Skeletal muscle satellite cell (primary cell): ENCODE results near the gene HSPA5.
"Not testable (repeated sequence)": the region's sequence is repeated elsewhere in the genome, so short reads cannot be mapped to it uniquely, and the experiment has no call there.

Experiments
- H3K27me3 ChIP-seq: 2 replicates; pipeline ENCODE4 v1.7.0; 2013; ENCODE audit warnings: low read length; ENCODE audit not compliant: control insufficient read depth, insufficient read depth
- H3K36me3 ChIP-seq: 2 replicates; pipeline ENCODE4 v1.7.0; 2013; ENCODE audit warnings: mild to moderate bottlenecking, control low read depth, low read length; ENCODE audit not compliant: insufficient read depth
- H3K4me1 ChIP-seq: 2 replicates; pipeline ENCODE4 v1.7.0; 2013; ENCODE audit warnings: low read length; ENCODE audit not compliant: control insufficient read depth, insufficient read depth
- H3K4me2 ChIP-seq: 2 replicates; pipeline ENCODE4 v1.7.0; 2013; ENCODE audit warnings: mild to moderate bottlenecking, low read length
- H3K4me3 ChIP-seq: 2 replicates; pipeline ENCODE4 v1.7.0; 2013; ENCODE audit warnings: low read length
- H3K9ac ChIP-seq: 2 replicates; pipeline ENCODE4 v1.7.0; 2013; ENCODE audit warnings: mild to moderate bottlenecking, low read depth, low read length, moderate library complexity
- H3K9me3 ChIP-seq: replicated peaks from 2 replicates; pipeline ENCODE4 v1.7.0; 2013; ENCODE audit warnings: mild to moderate bottlenecking, control low read depth, low read length

HSPA5 gene

DNA sequence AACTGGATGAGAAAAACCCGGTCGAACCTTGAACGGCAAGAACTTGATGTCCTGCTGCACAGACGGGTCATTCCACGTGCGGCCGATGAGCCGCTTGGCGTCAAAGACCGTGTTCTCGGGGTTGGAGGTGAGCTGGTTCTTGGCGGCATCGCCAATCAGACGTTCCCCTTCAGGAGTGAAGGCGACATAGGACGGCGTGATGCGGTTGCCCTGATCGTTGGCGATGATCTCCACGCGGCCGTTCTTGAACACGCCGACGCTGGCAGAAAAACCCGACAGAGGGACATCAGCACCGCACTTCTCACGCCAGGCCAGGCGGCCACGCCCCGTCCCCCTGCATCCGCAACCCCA, 519 bp downstream of the HSPA5 start:
- no peaks in the 10 kb centered on the region for H3K9me3 ChIP-seq
- peak overlapping the region; percentile 94 for H3K4me3 ChIP-seq
- peak overlapping the region; percentile 81 for H3K4me2 ChIP-seq
- H3K4me1 ChIP-seq: peaks cover 53% of the 10 kb centered on the region
- peaks cover 51% of the 10 kb centered on the region for H3K36me3 ChIP-seq
- no peaks in the 10 kb centered on the region for H3K27me3 ChIP-seq
- H3K9ac ChIP-seq: peak overlapping the region; percentile 95

DNA sequence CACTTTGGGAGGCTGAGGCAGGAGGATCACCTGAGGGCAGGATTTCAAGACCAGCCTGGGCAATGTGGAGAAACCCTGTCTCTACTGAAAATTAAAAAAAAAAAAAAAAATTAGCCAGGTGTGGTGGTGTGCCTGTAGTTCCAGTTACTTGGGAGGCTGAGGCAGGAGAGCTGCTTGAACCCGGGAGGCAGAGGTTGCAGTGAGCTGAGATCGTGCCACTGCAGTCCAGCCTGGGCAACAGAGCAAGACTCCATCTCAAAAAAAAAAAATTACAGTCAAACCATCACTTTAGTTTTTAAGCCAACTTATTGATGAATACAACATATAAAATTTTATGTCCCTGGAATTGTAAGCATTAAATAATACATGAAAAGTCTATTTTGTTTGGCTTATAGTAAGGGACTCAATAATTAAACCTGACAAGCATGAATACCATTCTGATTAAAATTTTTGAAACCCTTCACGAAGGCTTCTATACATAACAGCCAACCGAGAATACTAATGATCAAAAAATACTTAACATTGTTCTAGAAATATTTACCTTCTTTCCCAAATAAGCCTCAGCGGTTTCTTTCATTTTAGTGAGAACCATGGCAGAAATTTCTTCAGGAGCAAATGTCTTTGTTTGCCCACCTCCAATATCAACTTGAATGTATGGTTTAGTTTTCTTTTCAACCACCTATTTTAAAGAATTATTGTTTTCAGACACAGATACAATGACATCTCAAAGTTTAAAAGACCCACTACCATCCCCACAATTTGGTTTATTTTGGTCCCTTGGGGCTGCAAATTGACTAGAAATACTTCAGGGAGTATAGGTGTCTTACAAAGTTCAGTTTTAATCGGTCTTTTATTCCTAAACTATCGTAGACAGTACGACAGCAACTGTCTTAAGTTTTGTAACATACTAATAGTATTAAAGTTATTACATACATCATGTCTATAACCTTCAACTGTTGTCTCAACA, 1.2 kb downstream of the HSPA5 start:
- H3K4me3 ChIP-seq: peak overlapping the region; percentile 94
- peak overlapping the region; percentile 95 for H3K9ac ChIP-seq

DNA sequence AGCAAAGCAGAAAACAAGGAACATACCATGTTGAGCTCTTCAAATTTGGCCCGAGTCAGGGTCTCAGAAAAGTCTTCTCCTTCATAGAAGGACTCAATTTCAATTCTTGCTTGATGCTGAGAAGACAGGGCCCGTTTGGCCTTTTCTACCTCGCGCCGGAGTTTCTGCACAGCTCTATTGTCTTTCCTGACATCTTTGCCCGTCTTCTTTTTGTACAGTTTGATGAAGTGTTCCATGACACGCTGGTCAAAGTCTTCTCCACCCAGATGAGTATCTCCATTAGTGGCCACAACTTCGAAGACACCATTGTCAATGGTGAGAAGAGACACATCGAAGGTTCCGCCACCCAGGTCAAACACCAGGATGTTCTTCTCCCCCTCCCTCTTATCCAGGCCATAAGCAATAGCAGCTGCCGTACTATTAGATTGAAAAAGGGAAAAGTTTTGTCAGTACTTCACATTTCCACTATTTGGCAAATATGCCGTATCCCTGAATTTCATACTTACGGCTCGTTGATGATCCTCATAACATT, 2.2 kb downstream of the HSPA5 start:
- H3K9me3 ChIP-seq: no peaks in the 10 kb centered on the region
- H3K9ac ChIP-seq: peak overlapping the region; percentile 95
- H3K4me1 ChIP-seq: peaks cover 65% of the 10 kb centered on the region
- H3K4me2 ChIP-seq: peak overlapping the region; percentile 81
- H3K27me3 ChIP-seq: no peaks in the 10 kb centered on the region
- peak overlapping the region; percentile 94 for H3K4me3 ChIP-seq
- H3K36me3 ChIP-seq: peaks cover 62% of the 10 kb centered on the region

More for the DNA sequence above, 1.2 kb downstream of the HSPA5 start:
- no peaks in the 10 kb centered on the region for H3K9me3 ChIP-seq
- H3K4me1 ChIP-seq: peaks cover 60% of the 10 kb centered on the region
- peaks cover 58% of the 10 kb centered on the region for H3K36me3 ChIP-seq
- H3K4me2 ChIP-seq: peak overlapping the region; percentile 81
- no peaks in the 10 kb centered on the region for H3K27me3 ChIP-seq

DNA sequence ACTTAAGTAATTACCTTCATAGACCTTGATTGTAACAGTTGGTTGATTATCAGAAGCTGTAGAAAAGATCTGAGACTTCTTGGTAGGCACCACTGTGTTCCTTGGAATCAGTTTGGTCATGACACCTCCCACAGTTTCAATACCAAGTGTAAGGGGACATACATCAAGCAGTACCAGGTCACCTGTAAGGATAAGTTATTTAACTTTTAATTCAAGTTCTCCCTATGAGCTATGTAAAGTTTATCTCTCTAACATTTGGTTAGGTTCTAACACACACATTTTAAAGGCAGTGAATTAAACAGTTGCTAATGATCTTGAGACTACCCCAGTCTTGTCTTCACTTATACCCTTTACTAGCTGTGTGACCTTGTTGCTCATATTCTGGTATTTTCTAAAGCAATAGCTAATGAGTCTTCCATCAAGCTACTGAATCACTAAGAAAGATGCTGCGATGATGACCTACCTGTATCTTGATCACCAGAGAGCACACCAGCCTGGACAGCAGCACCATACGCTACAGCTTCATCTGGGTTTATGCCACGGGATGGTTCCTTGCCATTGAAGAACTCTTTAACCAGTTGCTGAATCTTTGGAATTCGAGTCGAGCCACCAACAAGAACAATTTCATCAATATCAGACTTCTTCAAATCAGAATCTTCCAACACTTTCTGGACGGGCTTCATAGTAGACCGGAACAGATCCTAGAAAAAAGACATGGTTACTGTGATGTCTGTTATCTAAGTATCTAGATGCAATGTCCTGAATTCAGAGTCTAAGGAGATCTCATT, 2.8 kb downstream of the HSPA5 start:
- no peaks in the 10 kb centered on the region for H3K9me3 ChIP-seq
- no peaks in the 10 kb centered on the region for H3K27me3 ChIP-seq
- peak overlapping the region; percentile 94 for H3K4me3 ChIP-seq
- peaks cover 62% of the 10 kb centered on the region for H3K36me3 ChIP-seq
- H3K4me2 ChIP-seq: peak overlapping the region; percentile 81
- peak overlapping the region; percentile 3 for H3K9ac ChIP-seq
- H3K4me1 ChIP-seq: peaks cover 62% of the 10 kb centered on the region

DNA sequence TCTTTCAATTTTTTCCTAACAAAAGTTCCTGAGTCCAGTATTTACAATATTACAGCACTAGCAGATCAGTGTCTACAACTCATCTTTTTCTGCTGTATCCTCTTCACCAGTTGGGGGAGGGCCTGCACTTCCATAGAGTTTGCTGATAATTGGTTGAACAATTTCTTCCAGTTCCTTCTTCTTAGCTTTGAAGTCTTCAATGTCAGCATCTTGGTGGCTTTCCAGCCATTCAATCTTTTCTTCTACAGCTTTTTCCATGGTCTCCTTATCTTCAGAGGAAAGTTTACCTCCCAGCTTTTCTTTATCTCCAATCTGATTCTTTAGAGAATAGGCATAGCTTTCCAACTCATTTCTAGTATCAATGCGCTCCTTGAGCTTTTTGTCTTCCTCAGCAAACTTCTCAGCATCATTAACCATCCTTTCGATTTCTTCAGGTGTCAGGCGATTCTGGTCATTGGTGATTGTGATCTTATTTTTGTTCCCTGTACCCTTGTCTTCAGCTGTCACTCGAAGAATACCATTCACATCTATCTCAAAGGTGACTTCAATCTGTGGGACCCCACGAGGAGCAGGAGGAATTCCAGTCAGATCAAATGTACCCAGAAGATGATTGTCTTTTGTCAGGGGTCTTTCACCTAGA, 4.5 kb downstream of the HSPA5 start:
- peaks cover 54% of the 10 kb centered on the region for H3K4me1 ChIP-seq
- H3K4me3 ChIP-seq: peak overlapping the region; percentile 14
- not testable (repeated sequence) for H3K9me3 ChIP-seq, H3K27me3 ChIP-seq
- H3K36me3 ChIP-seq: peaks cover 68% of the 10 kb centered on the region
- H3K4me2 ChIP-seq: peak overlapping the region; percentile 81
- H3K9ac ChIP-seq: peak overlapping the region; percentile 53

DNA sequence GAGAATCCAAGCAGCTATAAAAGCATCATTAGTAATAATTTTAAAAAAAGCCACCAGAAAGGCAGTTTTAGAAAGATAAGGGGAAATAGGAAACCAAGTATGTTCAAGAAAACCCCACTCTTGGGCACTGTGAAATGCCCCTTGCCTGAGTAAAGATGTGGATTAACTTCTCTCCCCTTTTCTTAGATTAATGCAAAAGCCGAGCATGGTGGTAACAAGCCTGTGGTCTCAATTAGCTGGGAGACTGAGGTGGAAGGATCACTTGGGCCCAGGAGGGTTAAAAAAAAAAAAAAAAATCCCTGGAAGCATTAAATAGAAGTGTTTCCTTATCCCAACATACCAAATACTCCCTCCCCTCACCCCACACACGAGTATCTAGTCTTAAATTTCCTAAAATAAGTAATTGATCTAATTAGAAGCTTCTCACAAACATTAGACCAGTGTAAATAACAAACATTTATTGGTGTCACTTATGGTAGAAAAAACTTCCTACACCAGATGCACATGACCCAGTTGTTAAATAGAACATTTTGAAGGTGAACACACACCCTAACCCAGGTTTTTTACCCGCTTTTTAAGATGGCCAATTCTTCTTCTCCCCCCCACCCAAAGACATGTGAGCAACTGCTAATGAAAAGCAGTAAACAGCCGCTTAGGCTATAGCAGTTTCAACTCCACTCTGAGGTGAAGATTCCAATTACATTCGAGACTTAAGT, 5.2 kb downstream of the HSPA5 start:
- Histone ChIP-seq H3K27me3 (no peaks in the 10 kb centered on the region), H3K4me1 (peaks cover 54% of the 10 kb centered on the region), H3K9ac (peak overlapping the region; percentile 53), H3K4me2 (peak overlapping the region; percentile 81), H3K4me3 (peak overlapping the region; percentile 14), H3K36me3 (peaks cover 68% of the 10 kb centered on the region), H3K9me3 (no peaks in the 10 kb centered on the region)

DNA sequence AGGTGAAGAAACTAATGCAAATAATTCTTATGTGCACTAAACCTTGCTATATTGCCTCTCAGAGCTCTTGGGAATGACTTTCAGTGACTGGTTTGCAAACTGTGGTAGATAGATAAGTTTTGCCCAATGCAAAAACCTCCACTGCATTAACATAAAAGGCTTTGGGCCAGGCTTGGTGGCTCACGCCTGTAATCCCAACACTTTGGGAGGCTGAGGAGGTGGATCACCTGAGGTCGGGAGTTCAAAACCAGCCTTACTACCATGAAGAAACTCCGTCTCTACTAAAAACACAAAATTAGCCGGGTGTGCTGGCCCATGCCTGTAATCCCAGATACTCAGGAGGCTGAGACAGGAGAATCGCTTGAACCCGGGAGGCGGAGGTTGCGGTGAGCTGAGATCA, 7.0 kb downstream of the HSPA5 start:
- Histone ChIP-seq H3K4me1 (peaks cover 51% of the 10 kb centered on the region), H3K36me3 (peaks cover 56% of the 10 kb centered on the region), H3K9ac (peak overlapping the region; percentile 26), H3K4me2 (peak overlapping the region; percentile 10)
- not testable (repeated sequence) for H3K4me3 ChIP-seq, H3K9me3 ChIP-seq, H3K27me3 ChIP-seq

DNA sequence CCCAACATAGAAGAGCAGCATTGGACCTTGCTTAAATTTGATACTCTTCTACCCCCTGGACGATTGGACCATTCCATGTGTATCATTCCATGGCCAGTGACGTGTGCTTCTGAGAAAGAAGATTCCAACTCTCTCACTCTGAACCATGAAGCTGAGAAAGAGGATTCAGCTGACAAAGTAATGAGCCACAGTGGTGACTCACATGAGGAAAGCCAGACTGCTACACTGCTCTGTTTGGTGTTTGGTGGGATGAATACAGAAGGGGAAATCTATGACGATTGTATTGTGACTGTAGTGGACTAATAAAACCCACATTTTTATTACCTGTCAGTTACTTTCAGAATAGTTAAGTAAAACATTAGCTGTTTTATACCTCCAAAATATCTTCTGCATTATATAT, 7.5 kb downstream of the HSPA5 start:
- Histone ChIP-seq H3K4me2 (peak overlapping the region; percentile 10), H3K27me3 (no peaks in the 10 kb centered on the region), H3K4me1 (peaks cover 46% of the 10 kb centered on the region), H3K9ac (peak overlapping the region; percentile 26), H3K9me3 (no peaks in the 10 kb centered on the region), H3K36me3 (peaks cover 52% of the 10 kb centered on the region), H3K4me3 (no peak overlapping the region)

DNA sequence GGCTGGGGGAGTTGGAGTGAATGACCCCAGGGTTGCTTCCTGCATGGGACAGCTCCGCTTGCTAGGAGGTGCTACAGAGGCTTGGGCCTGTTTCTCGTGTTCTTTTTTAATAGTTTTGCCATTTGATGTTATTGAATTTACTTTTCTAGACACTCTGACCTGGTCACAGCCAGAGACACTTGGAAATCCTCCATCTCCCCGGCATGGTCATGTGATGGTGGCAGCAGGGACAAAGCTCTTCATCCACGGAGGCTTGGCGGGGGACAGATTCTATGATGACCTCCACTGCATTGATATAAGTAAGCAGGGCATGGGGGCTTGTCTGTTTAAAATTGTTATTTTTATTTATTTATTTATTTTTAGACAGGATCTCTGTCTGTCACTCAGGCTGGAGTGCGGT, 13.4 kb downstream of the HSPA5 start:
- Histone ChIP-seq H3K9ac (no peak overlapping the region), H3K4me1 (no peaks in the 10 kb centered on the region), H3K4me2 (no peak overlapping the region), H3K36me3 (peaks cover 15% of the 10 kb centered on the region), H3K4me3 (no peak overlapping the region), H3K9me3 (no peaks in the 10 kb centered on the region), H3K27me3 (no peaks in the 10 kb centered on the region)

DNA sequence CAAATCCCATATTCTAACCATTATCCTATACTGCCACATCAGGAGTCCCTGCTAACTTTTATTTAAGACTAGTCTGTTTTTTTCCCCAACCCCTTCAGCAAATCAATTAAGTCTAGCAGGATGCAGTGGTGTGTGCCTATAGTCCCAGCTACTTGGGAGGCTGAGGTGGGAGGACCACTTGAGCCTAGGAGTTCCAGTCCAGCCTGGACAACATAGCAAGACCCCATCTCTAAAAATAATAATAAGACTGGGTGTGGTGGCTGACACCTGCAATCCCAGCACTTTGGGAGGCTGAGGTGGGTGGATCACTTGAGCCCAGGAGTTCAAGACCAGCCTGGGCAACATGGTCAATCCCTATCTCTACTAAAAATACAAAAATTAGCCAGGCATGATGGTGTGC, 16.3 kb downstream of the HSPA5 start:
- not testable (repeated sequence) for H3K4me3 ChIP-seq, H3K4me1 ChIP-seq, H3K27me3 ChIP-seq, H3K9ac ChIP-seq, H3K9me3 ChIP-seq, H3K4me2 ChIP-seq
- H3K36me3 ChIP-seq: peaks cover 21% of the 10 kb centered on the region
